ENCODE results near the gene DGKG. TPM values are rescaled to one million over a fixed set of nuclear protein-coding genes. Genes with fewer than 3 reads are reported as not detected.

DGKG gene
- total RNA-seq, 4 donors from 2014 or later, result 1.2 to 13.7 (median 2.1) TPM

- TF ChIP-seq POLR2A (IDR thresholded peaks at IDR 0.05) (no peak), CTCF (IDR thresholded peaks at IDR 0.05) (no peak)
- no peak overlapping the region for H3K4me3 ChIP-seq
- no peaks in the 10 kb centered on the region for H3K27me3 ChIP-seq
- H3K36me3 ChIP-seq, result no peaks in the 10 kb centered on the region
- no peaks in the 10 kb centered on the region for H3K9me3 ChIP-seq
- intact Hi-C loops (cut with DNase I), result no loop called here
- no peak overlapping the region for H3K27ac ChIP-seq
- no peaks in the 10 kb centered on the region for H3K4me1 ChIP-seq
- WGBS, 2 donors, result 61 to 68% methylated on average over 4 of the region's 4 CpGs
- DNase-seq, result no peak
These were observed 9.7 kb downstream of the DGKG start for GRCh38 chr3:186352369-186352768.

- WGBS, 2 donors, result 50 to 65% methylated on average over 5 of the region's 5 CpGs
- Histone ChIP-seq H3K4me3 (no peak overlapping the region), H3K27ac (no peak overlapping the region), H3K36me3 (no peaks in the 10 kb centered on the region), H3K27me3 (no peaks in the 10 kb centered on the region), H3K4me1 (no peaks in the 10 kb centered on the region), H3K9me3 (no peaks in the 10 kb centered on the region)
- intact Hi-C loops (cut with DNase I), result no loop called here
- no peak for DNase-seq
- TF ChIP-seq CTCF (IDR thresholded peaks at IDR 0.05) (no peak), POLR2A (IDR thresholded peaks at IDR 0.05) (no peak)
These were observed 19.8 kb downstream of the DGKG start for GRCh38 chr3:186342197-186342596.

- no peak for DNase-seq
- TF ChIP-seq POLR2A (IDR thresholded peaks at IDR 0.05), result no peak
- no peak for TF ChIP-seq CTCF (IDR thresholded peaks at IDR 0.05)
These were observed 21.8 kb downstream of the DGKG start for GRCh38 chr3:186340204-186340603.

GRCh38 chr3:186339180-186339918 lies 22.7 kb downstream of the DGKG start:
- no peak overlapping the region for H3K27ac ChIP-seq
- H3K36me3 ChIP-seq, result no peaks in the 10 kb centered on the region
- TF ChIP-seq POLR2A (IDR thresholded peaks at IDR 0.05) (no peak), CTCF (IDR thresholded peaks at IDR 0.05) (no peak)
- WGBS, 2 donors, result 55 to 64% methylated on average over 4 of the region's 4 CpGs
- H3K27me3 ChIP-seq, result peaks cover 0 to under 1% (median 0%) of the 10 kb centered on the region in 4 donors
- intact Hi-C loops (cut with DNase I), result no loop called here
- no peak for DNase-seq
- no peak overlapping the region for H3K4me3 ChIP-seq
- no peaks in the 10 kb centered on the region for H3K9me3 ChIP-seq
- no peaks in the 10 kb centered on the region for H3K4me1 ChIP-seq

More at GRCh38 chr3:186340204-186340603, 21.8 kb downstream of the DGKG start:
- Histone ChIP-seq H3K27ac (no peak overlapping the region), H3K4me1 (no peaks in the 10 kb centered on the region), H3K9me3 (no peaks in the 10 kb centered on the region), H3K4me3 (no peak overlapping the region), H3K36me3 (no peaks in the 10 kb centered on the region), H3K27me3 (no peaks in the 10 kb centered on the region)
- intact Hi-C loops (cut with DNase I), result no loop called here

- no peaks in the 10 kb centered on the region for H3K36me3 ChIP-seq
- TF ChIP-seq POLR2A (IDR thresholded peaks at IDR 0.05) (no peak), CTCF (IDR thresholded peaks at IDR 0.05) (no peak)
- H3K9me3 ChIP-seq, result no peaks in the 10 kb centered on the region
- intact Hi-C loops (cut with DNase I), result no loop called here
- H3K27ac ChIP-seq, result no peak overlapping the region
- H3K4me3 ChIP-seq, result no peak overlapping the region
- H3K4me1 ChIP-seq, result no peaks in the 10 kb centered on the region
- no peak for DNase-seq
- peaks cover 0 to 28% (median 0%) of the 10 kb centered on the region in 4 donors for H3K27me3 ChIP-seq
These were observed 28.8 kb downstream of the DGKG start for GRCh38 chr3:186333256-186333655.
